NOMO-1 (cell line): ENCODE results near the gene KLF12.

Experiments used
- DNase-seq, 2 experiments: peaks; one replicate each; lab custom pipeline; 2025; ENCODE audit not compliant: unreplicated experiment in 2 of 2; lab: John Stamatoyannopoulos, UW

The KLF12 gene

GRCh38 chr13:74134221-74134776 lies at the start of gene KLF12:
Gene KLF12, minus strand, starts transcription at chr13:74134404.
- DNase-seq, result peak in 1 of 2 experiments; percentile 1

- DNase-seq, result no peak
These were observed 48.3 kb upstream of the KLF12 start for GRCh38 chr13:74182491-74182890.

- no peak for DNase-seq
These were observed 40.6 kb upstream of the KLF12 start for GRCh38 chr13:74174810-74175209.

DNA sequence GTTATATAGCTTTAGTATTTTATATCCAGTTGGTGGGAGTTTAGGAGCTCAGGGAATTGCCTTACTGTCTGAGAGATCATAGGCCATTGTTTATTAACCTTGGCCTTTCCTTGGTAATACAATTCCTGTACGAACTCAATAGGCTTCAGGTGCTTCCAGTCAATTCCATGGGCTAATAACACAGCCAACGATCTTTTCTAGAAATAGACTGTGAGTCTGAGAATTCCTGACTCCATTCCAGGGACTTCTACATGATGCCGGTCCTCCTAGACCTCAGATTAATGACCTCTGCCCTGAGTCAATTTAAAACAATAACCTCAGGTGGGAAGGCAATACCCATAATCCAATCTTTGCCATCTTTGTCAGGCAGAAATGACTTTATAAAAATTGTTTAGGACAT lies 39.6 kb upstream of the KLF12 start:
- no peak for DNase-seq

GRCh38 chr13:74171641-74172040 lies 37.4 kb upstream of the KLF12 start:
- no peak for DNase-seq

DNA sequence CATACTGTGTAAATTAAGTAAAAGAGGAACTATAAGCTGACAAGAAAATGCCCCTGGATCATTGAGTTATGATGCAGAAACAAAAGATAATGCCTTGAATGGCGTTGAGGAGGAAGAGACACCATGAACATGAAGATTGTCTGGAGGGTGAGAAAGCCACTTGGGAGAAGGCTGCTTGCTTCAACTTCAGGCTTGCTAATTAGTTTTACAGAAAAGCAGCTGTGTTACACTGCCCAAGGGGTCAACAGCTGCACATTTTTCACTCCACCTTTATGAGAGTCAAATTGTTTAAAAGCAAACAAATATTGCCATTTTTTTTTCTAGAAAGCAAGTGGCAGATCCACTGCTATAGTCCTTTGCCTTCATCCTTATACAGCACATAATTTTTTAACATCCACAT lies 35.5 kb upstream of the KLF12 start:
- DNase-seq, result no peak

DNA sequence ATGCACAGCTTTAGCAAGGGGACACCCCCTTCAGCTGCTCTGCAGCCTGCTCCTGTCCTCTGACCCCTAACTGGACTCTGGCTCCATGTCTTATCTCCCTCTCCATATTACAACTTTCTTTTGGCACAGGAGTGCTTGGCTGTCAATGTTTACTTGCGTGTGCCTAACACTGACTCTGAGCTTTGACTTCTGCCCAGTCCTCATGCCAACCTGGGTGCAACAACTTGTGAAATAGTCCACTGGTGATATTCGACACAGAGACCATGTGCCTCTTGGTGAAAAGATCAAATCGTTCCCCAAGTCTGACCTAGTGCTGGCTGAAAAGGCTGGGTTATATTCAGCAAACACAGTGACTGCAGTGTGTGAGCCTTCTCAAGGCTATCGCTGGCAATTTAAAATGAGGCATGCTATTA lies 34.1 kb upstream of the KLF12 start:
- no peak for DNase-seq

DNA sequence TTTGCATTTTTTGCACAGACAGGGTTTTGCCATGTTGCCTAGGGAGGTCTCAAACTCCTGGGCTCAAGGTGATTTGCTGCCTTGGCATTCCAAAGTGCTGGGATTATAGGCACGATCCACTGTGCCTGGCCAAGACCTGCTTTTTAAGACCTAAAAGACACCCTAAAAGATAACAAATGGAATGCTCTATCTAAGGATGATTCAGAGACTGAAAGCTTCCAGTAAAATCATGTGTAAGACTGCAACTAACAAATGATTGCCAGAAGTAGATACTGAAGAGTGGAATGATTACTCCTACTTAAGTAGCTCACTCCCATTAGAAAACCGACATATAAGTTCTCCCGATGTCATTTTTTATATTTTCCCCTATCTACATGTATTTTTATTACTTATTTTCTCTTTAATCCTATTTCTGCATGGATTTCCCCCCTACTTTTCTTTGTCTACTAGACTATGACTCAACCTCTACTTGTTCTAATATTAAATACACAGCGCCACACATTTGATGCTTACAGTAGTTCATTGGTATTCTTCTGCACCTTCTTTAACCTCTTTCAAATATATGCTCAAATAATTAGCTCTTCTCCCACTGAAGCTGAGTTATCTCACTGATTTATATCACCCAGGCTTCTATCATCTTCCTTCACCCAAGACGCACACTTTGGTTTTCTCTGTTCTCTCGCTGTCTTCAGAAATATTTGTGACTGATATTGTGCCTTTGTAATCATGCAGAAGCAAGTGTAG lies 32.2 kb upstream of the KLF12 start:
- DNase-seq, result no peak

- DNase-seq, result no peak
These were observed 28.6 kb upstream of the KLF12 start for GRCh38 chr13:74162782-74163181.

GRCh38 chr13:74162135-74162534 lies 27.9 kb upstream of the KLF12 start:
- no peak for DNase-seq

- DNase-seq, result no peak
These were observed 24.6 kb upstream of the KLF12 start for GRCh38 chr13:74158571-74159352.

DNA sequence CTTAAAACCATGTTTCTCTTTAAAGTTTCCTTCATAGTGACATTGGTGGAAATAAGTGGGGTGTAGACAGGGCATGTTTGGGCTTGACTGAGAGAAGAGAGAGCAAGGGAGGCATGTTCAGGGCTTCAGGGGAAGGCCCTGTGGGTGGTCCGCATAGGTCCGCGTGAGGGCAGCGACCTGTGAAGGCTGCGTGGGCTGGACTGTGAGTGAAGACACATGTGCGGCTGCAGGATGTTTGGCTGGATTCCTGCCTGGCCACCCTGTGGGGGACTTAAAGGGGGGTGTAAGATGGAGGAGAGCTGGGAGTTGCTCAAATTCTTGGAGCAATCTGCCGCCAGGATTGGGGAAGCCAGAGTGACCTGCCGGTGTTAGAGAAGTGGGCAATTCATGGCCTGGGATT lies 23.8 kb upstream of the KLF12 start:
- DNase-seq, result no peak

DNA sequence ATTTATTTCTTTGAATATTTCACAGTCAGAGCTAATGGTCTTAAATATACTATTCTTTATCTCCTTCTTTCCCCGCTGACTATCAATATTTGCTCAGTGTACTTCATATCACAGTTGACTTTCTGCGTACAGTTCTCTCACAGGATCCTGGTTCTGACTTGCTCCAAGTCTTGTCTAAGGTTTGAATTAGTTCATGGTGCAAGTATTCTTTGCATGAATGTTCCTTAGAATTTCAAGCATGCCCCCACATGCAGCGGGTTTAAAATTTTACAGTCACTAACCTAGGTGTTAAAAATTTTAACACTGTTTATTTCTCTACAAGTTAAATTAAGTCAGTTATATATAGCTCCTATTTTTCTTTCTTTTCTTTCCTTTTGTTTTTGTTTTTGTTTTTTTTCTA lies 20.8 kb upstream of the KLF12 start:
- no peak for DNase-seq

DNA sequence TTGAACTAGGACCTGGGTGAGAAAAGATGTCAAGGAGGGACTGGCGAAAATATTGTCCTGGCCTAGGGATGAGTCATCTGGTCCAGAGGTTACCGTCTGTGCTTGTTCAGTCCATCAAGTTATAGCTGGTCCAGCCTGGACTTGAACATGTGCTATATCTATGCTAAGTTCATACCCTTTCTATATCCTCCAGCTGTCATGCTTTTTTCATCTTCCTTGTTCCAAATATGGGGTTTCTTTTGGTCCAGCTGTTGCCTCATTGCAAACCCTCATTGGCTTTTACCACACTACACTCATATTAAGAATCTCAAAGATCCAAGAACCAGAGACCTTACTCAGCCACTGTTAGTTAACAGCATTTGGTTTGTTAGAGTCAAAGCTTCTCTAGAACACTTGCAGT lies 19.1 kb upstream of the KLF12 start:
- no peak for DNase-seq

- DNase-seq, result no peak
These were observed 17.7 kb upstream of the KLF12 start for GRCh38 chr13:74151859-74152258.

- no peak for DNase-seq
These were observed 14.1 kb upstream of the KLF12 start for GRCh38 chr13:74148352-74148751.

DNA sequence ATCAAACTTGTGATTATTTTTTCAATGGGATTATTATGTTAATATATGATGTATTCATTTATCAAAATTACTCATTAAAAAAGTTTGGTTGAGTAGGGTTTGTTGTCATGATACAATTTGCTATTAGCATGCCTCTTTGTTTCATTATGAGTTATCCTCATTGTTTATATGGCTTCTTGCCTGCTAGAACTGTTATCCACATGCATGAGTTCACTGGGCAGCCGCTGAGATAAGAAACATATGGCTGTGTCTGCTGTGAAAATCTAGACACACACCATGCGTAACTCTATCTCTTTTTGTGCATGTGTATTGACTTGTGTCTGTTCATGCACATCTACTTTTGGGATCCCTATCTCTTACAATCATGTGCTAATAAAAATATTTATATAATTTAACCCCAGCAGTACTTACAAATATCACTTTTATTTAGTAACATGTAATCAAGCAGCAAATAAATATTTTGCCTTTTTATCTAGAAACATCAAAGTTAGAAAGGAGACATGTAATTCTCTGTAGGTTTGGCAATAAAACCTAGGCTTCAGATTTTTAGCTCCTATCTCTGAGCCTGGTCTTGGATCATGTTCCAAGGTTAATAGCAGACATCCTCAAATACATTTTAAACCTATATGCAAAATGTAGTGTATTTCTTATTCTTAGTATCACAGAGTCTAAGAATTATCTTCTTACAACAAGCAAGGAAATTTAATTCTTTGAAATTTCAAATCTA lies 11.2 kb upstream of the KLF12 start:
- no peak for DNase-seq

- no peak for DNase-seq
These were observed 10.1 kb upstream of the KLF12 start for GRCh38 chr13:74144269-74144668.

DNA sequence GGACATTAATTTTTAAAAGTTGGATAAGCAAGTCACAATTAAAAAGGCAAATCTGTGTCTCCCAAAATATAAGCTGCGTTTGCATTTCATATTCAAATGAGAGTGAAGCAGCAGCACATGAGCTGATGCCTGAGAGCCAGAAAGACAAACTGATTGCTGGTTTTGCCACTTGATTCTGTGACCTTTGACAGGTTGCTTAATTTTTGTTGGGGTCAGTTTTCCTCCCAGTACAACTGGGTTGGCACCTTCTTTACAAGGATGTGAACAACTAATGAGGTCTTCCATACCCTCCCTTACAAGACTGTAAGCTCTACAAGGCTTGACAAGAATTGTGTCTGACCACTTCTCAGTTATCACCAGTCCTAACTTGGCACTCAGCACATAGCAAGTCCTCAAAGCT lies 8.1 kb upstream of the KLF12 start:
- DNase-seq, result no peak

GRCh38 chr13:74138241-74138640 lies 4.0 kb upstream of the KLF12 start:
- no peak for DNase-seq

DNA sequence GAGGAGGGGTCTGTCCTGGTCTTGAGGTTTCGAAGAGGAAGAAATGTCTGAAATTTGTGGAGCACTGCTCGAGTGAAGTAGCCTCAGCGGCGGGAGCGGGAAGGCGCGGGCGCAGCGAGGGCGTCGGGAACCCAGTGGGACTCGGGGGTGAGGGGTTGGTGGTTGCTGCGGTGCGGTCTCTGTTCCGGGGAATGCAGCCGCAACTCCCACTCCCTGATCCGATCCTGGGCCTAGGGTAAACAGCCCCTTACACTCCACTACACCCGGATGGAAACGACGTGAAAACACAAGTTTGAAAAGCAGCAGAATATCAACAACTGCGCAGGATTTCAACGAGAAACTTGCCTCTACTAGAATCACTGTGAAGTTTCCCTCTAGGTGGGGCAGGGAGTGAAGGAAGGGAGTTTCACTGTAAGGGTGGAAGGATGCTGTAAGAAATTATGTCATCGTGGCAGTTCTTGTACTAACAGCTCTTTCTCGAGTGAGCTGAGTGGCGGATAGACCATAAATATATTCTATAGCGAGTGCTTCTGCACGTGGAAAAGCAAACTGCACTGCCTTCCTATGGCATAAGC lies 2.0 kb upstream of the KLF12 start:
- DNase-seq, result no peak
